D721Med (cell line): Measurements from ENCODE around the gene ITPRID2.

Source experiments
- DNase-seq: peaks from one replicate; pipeline ENCODE4 v3.0.0; 2011; ENCODE audit warnings: low spot score; ENCODE audit not compliant: insufficient read length
- FAIRE-seq: peaks from 2 replicates; lab custom pipeline; 2011; peaks lifted over from hg19 to GRCh38; lab: Jason Lieb, UNC
- CTCF ChIP-seq: IDR thresholded peaks from 2 replicates; pipeline ENCODE4 v1.5.1; 2012; ENCODE audit warnings: mild to moderate bottlenecking, control low read depth; ENCODE audit not compliant: insufficient read depth; ENCODE audit errors: missing control alignments

Gene ITPRID2

GRCh38 chr2:181889776-181890175, 1.8 kb upstream of the ITPRID2 start:
- no peak for FAIRE-seq
- no peak for DNase-seq
- TF ChIP-seq CTCF = no peak

GRCh38 chr2:181890271-181890670, 1.3 kb upstream of the ITPRID2 start:
- DNase-seq (no peak), FAIRE-seq (no peak)
- no peak for TF ChIP-seq CTCF

- no peak for TF ChIP-seq CTCF
- FAIRE-seq = no peak
- no peak for DNase-seq
Observed at GRCh38 chr2:181891966-181892798, 652 bp downstream of the ITPRID2 start.

GRCh38 chr2:181892799-181893435, 1.4 kb downstream of the ITPRID2 start:
- FAIRE-seq (no peak), DNase-seq (no peak)
- no peak for TF ChIP-seq CTCF

GRCh38 chr2:181894381-181894780, 2.9 kb downstream of the ITPRID2 start:
- FAIRE-seq = no peak
- TF ChIP-seq CTCF = no peak
- DNase-seq = no peak

- no peak for FAIRE-seq
- DNase-seq = no peak
- TF ChIP-seq CTCF = no peak
Observed at GRCh38 chr2:181895818-181896217, 4.3 kb downstream of the ITPRID2 start.

GRCh38 chr2:181896286-181896685, 4.8 kb downstream of the ITPRID2 start:
- DNase-seq = no peak
- no peak for FAIRE-seq
- no peak for TF ChIP-seq CTCF
